GM12878 (cell line): ENCODE data around the gene S100P. TPM values are rescaled to one million over a fixed set of nuclear protein-coding genes. Genes with fewer than 3 reads are reported as not detected.

ENCODE experiments used
- ATAC-seq: fragments of 200-7000 bp; cut with Tn5 transposase; 3 replicates; pipeline ENCODE4 v1.9.1; 2020; ENCODE audit warnings: mild to moderate bottlenecking, moderate library complexity
- BruUV-seq: library from RNA; stranded (reverse); fragments of 400-500 nt; replicated peaks from 2 replicates; lab custom pipeline; 2021; lab: Mats Ljungman, UMichigan
- CTCF ChIA-PET: fragments of 300-600 bp; sonication (Branson Sonifier 250); formaldehyde crosslinking; extraction: SDS; loops from one replicate; lab custom pipeline; 2021; ENCODE audit warnings: inconsistent platforms; lab: Yijun Ruan, JAX
- POLR2A ChIA-PET: fragments of 350-600 bp; formaldehyde crosslinking; extraction: SDS; loops from one replicate; lab custom pipeline; 2021; ENCODE audit warnings: inconsistent platforms; lab: Charles Lee
- RAD21 ChIA-PET: fragments of 300-600 bp; sonication (Branson Sonifier 250); formaldehyde crosslinking; loops from one replicate; lab custom pipeline; 2023; ENCODE audit warnings: antibody characterized with exemption; ENCODE audit not compliant: unreplicated experiment; lab: Charles Lee
- SMC1A ChIA-PET: fragments of 300-600 bp; sonication (Branson Sonifier 250); formaldehyde crosslinking; loops from one replicate; lab custom pipeline; 2023; ENCODE audit not compliant: unreplicated experiment, uncharacterized antibody; lab: Charles Lee
- DNase-seq: peaks from one replicate; pipeline ENCODE4 v3.0.0-alpha.2; 2011; ENCODE audit warnings: low read depth, low spot score
- FAIRE-seq: peaks from 3 replicates; lab custom pipeline; 2011; peaks lifted over from hg19 to GRCh38; lab: Jason Lieb, UNC
- H2AFZ ChIP-seq: 2 replicates; pipeline ENCODE4 v1.6.0; 2011; ENCODE audit warnings: low read depth, low read length, control low read depth; ENCODE audit not compliant: control insufficient read depth
- H3K27ac ChIP-seq: 2 replicates; pipeline ENCODE4 v1.5.1; 2011; ENCODE audit warnings: control low read depth; ENCODE audit not compliant: control insufficient read depth, insufficient read depth
- H3K27me3 ChIP-seq, 2 experiments: replicated peaks in 1 of 2; 2 replicates each; pipeline versions ENCODE4 v1.6.0 to v1.6.1; 2011; ENCODE audit warnings: low read length in 1 of 2; ENCODE audit not compliant: control insufficient read depth in 2 of 2, insufficient read depth in 2 of 2
- H3K36me3 ChIP-seq, 2 experiments: 2 replicates each; pipeline ENCODE4 v1.5.1; 2011; ENCODE audit warnings: low read length in 1 of 2; ENCODE audit not compliant: control insufficient read depth in 2 of 2, insufficient read depth in 2 of 2
- H3K4me1 ChIP-seq: 2 replicates; pipeline ENCODE4 v1.6.1; 2011; ENCODE audit warnings: mild to moderate bottlenecking, low read length, moderate library complexity, mixed read lengths; ENCODE audit not compliant: control insufficient read depth, insufficient read depth
- H3K4me2 ChIP-seq: 2 replicates; pipeline ENCODE4 v1.6.0; 2011; ENCODE audit warnings: control low read depth; ENCODE audit not compliant: control insufficient read depth, insufficient read depth
- H3K4me3 ChIP-seq: fragments of 200-600 bp; sonication (generic); 2 replicates; pipeline ENCODE4 v1.5.1; 2016
- H3K79me2 ChIP-seq: 2 replicates; pipeline ENCODE4 v1.6.0; 2011; ENCODE audit warnings: low read length; ENCODE audit not compliant: control insufficient read depth, insufficient read depth
- H3K9ac ChIP-seq: 2 replicates; pipeline ENCODE4 v1.8.0; 2011; ENCODE audit warnings: low read length, control low read depth, mixed read lengths; ENCODE audit not compliant: control insufficient read depth, insufficient read depth
- H3K9me3 ChIP-seq: replicated peaks from 3 replicates; pipeline ENCODE4 v1.5.1; 2011; ENCODE audit warnings: mild to moderate bottlenecking, low read length; ENCODE audit not compliant: control insufficient read depth, insufficient read depth
- H4K20me1 ChIP-seq: 2 replicates; pipeline ENCODE4 v1.6.0; 2011; ENCODE audit not compliant: control insufficient read depth, insufficient read depth
- ATF7 ChIP-seq: fragments of 450-650 bp; IDR thresholded peaks from 2 replicates; pipeline ENCODE4 v1.6.1; 2016; ENCODE audit warnings: low read depth, mild to moderate bottlenecking
- IKZF1 ChIP-seq: fragments of 450-650 bp; conservative IDR thresholded peaks from 2 replicates; pipeline ENCODE4 v1.6.1; 2017; ENCODE audit warnings: antibody characterized with exemption, mild to moderate bottlenecking
- IRF3 ChIP-seq: fragments of 450-650 bp; IDR thresholded peaks from 2 replicates; pipeline ENCODE4 v1.6.1; 2014; ENCODE audit warnings: mild to moderate bottlenecking
- PML ChIP-seq: IDR thresholded peaks from 2 replicates; pipeline ENCODE4 v1.6.1; 2012; ENCODE audit warnings: low read length, inconsistent platforms
- RB1 ChIP-seq: fragments of 450-650 bp; formaldehyde crosslinking; IDR thresholded peaks from 2 replicates; pipeline ENCODE4 v1.6.1; 2017; ENCODE audit warnings: mild to moderate bottlenecking, borderline replicate concordance
- SMC3 ChIP-seq: IDR thresholded peaks from 2 replicates; pipeline ENCODE4 v1.6.1; 2011; ENCODE audit warnings: low read length, improper control_type of control experiment, borderline replicate concordance
- SRF ChIP-seq, 2 experiments: IDR thresholded peaks; 2 replicates each; pipeline ENCODE4 v1.6.1; 2011; ENCODE audit warnings: low read depth in 2 of 2, low read length in 2 of 2, mild to moderate bottlenecking in 1 of 2, moderate library complexity in 1 of 2
- ZBED1 ChIP-seq: IDR thresholded peaks from 2 replicates; pipeline ENCODE4 v1.6.1; 2016; ENCODE audit warnings: borderline replicate concordance
- ZNF274 ChIP-seq: IDR thresholded peaks from one replicate; pipeline ENCODE4 v1.8.0; 2011; ENCODE audit not compliant: insufficient read length, insufficient read depth
- ZNF622 ChIP-seq: fragments of 450-650 bp; IDR thresholded peaks from 2 replicates; pipeline ENCODE4 v1.6.1; 2017; ENCODE audit warnings: mild to moderate bottlenecking, inconsistent platforms
- WGBS: methylation state at CpG from one replicate; pipeline ENCODE4 v1.1.6; 2016; ENCODE audit warnings: low lambda C conversion rate; ENCODE audit not compliant: insufficient replicate concordance, insufficient coverage; ENCODE audit errors: missing lambda C conversion rate; 5-methylcytosine and 5-hydroxymethylcytosine counted together
- in situ Hi-C: fragments of 300-500 bp; cut with MboI; formaldehyde crosslinking; loops from 9 replicates; pipeline ENCODE4 v1.14.3; 2018; ENCODE audit warnings: mixed read lengths
- intact Hi-C: fragments of 100-400 bp; cut with micrococcal nuclease; formaldehyde crosslinking; loops from one replicate; pipeline ENCODE4 v1.14.2; 2022; ENCODE audit not compliant: unreplicated experiment
- polyA plus RNA-seq, 11 experiments: library from polyadenylated mRNA; depleted of rRNA in 4 of 11; unstranded in 6 of 11; stranded (reverse) in 5 of 11; fragments of >200 nt; fragmentation: Nextera tagmentation in 4 of 11; fragmentation: Illumina TruSeq in 1 of 11; extraction: Ambion mirVana in 4 of 11; extraction: Trizol in 1 of 11; gene quantifications; 1 replicate in 1 of 11; 2 replicates in 10 of 11; pipeline versions ENCODE4 v1.2.1 to v1.2.3, GENCODE V29; 2011 to 2016; ENCODE audit warnings: inconsistent platforms in 2 of 11, missing spikeins in 2 of 11, low read depth in 1 of 11
- total RNA-seq, 4 experiments: library from RNA; depleted of rRNA in 3 of 4; stranded (reverse); fragments of >200 nt in 3 of 4; fragmentation: Illumina TruSeq in 1 of 4; extraction: Trizol in 1 of 4; gene quantifications; 2 replicates each; pipeline versions ENCODE4 v1.2.1 to v1.2.3, GENCODE V29; 2013 to 2021

S100P gene
- total and polyA plus RNA-seq, 10 of the 15 experiments (the other 5 are each of a cell fraction or from before 2014, with no cell fraction given), result 0.90 TPM; not detected in 9

GRCh38 chr4:6730603-6731317 lies 37.1 kb downstream of the S100P start:
- Histone ChIP-seq H3K36me3 (no peaks in the 10 kb centered on the region), H3K79me2 (no peaks in the 10 kb centered on the region), H4K20me1 (no peaks in the 10 kb centered on the region), H2AFZ (no peak overlapping the region), H3K4me3 (no peak overlapping the region), H3K27me3 (no peaks in the 10 kb centered on the region), H3K27ac (no peak overlapping the region), H3K4me2 (no peak overlapping the region), H3K4me1 (no peaks in the 10 kb centered on the region), H3K9ac (no peak overlapping the region), H3K9me3 (no peaks in the 10 kb centered on the region)
- in situ Hi-C loops (no loop called here), intact Hi-C loops (no loop called here)
- ChIA-PET CTCF (interaction anchor here (0.6 to 3.3 kb wide), 4 partner anchors 10 to 401 kb away, joined by 3 to 11 read pairs (median 4); no protein-coding TSS in a partner anchor), POLR2A (interaction anchor here (0.6 kb wide), 1 partner anchor 373 kb away, joined by 5 read pairs; no protein-coding TSS in a partner anchor), RAD21 (interaction anchor here (0.6 to 1.5 kb wide), 2 partner anchors 27 to 161 kb away, joined by 3 to 4 read pairs; no protein-coding TSS in a partner anchor), SMC1A (interaction anchor here (0.6 to 1.6 kb wide), 5 partner anchors 11 to 155 kb away, joined by 3 to 10 read pairs (median 4); no protein-coding TSS in a partner anchor)
- no peak for FAIRE-seq
- TF ChIP-seq ATF7, result no peak
- no peak for TF ChIP-seq RB1
- TF ChIP-seq IKZF1, result no peak
- no peak for TF ChIP-seq PML
- no TSS peak for BruUV-seq
- no peak for DNase-seq
- no peak for ATAC-seq
- WGBS, result 49% methylated on average over 20 of the region's 20 CpGs

GRCh38 chr4:6731318-6731675 lies 37.6 kb downstream of the S100P start:
- in situ Hi-C loops, result no loop called here
- no peak overlapping the region for H3K27ac ChIP-seq
- ChIA-PET POLR2A (no interaction called here), CTCF (interaction anchor here (0.8 to 3.3 kb wide), 3 partner anchors 11 to 142 kb away, joined by 3 to 11 read pairs (median 5); no protein-coding TSS in a partner anchor), RAD21 (interaction anchor here (1.5 kb wide), 1 partner anchor 160 kb away, joined by 4 read pairs; no protein-coding TSS in a partner anchor), SMC1A (interaction anchor here (1.1 to 1.6 kb wide), 4 partner anchors 11 to 155 kb away, joined by 3 to 10 read pairs (median 4); no protein-coding TSS in a partner anchor)
- FAIRE-seq, result no peak
- no peaks in the 10 kb centered on the region for H3K79me2 ChIP-seq
- no peak overlapping the region for H3K4me2 ChIP-seq
- 34% methylated on average over 8 of the region's 8 CpGs for WGBS
- intact Hi-C loops, result no loop called here
- H3K4me1 ChIP-seq, result no peaks in the 10 kb centered on the region
- no peaks in the 10 kb centered on the region for H3K9me3 ChIP-seq
- H3K27me3 ChIP-seq, result no peaks in the 10 kb centered on the region
- no peak overlapping the region for H3K9ac ChIP-seq
- H2AFZ ChIP-seq, result no peak overlapping the region
- no peaks in the 10 kb centered on the region for H3K36me3 ChIP-seq
- no peak for DNase-seq
- H3K4me3 ChIP-seq, result no peak overlapping the region
- BruUV-seq, result no TSS peak
- H4K20me1 ChIP-seq, result no peaks in the 10 kb centered on the region
- no peak for ATAC-seq
- TF ChIP-seq SMC3 (no peak), SRF (IDR thresholded peaks at IDR 0.05; ENCODE audit: low read depth in 2 of 2, low read length in 2 of 2) (no peak), IRF3 (no peak), ZNF274 (no peak), ZNF622 (no peak), ZBED1 (no peak)
